SK-N-MC (cell line): ENCODE data around the gene GPC6.

Source experiments
- EZH2 ChIP-seq: fragments of 200-600 bp; sonication (generic); IDR thresholded peaks from one replicate; pipeline ENCODE4 v1.6.1; 2017; ENCODE audit warnings: antibody characterized with exemption
- FOXP2 ChIP-seq: optimal IDR thresholded peaks from 2 replicates; pipeline ENCODE3; 2011; ENCODE audit warnings: mild to moderate bottlenecking, moderate library complexity; ENCODE audit not compliant: insufficient read depth; ENCODE audit errors: extremely low read length, control extremely low read depth
- POLR2AphosphoS5 ChIP-seq: IDR thresholded peaks from 2 replicates; pipeline ENCODE4 v1.6.1; 2012; ENCODE audit warnings: mild to moderate bottlenecking, low read depth, low read length, borderline replicate concordance

DNA sequence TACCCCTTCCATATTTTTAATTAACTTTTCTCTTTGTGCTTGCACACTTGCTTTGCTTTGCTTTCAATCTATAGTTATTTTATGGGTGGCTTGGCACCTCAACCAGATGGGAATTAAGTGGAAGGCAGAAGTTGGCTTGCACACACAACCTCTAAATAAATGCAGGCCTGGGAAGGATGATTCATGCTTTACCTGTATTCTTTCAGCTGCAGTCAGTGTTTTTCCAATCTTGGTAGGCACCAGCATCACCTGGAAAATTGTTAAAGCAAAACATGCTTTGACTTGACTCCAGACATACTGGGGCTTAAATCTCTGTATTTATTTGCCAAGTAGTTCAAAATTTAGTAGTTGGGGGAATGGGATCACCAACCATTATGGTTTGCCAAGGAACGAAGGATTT, 543.0 kb downstream of the GPC6 start:
- TF ChIP-seq POLR2AphosphoS5 = no peak
- TF ChIP-seq EZH2 = no peak
- TF ChIP-seq FOXP2 = no peak
